ENCODE results near the gene PPP1R37. TPM values are rescaled to one million over a fixed set of nuclear protein-coding genes. Genes with fewer than 3 reads are reported as not detected.
A peak's percentile ranks its signal among the peaks of the same experiment; 100 is the strongest.

Gene PPP1R37
- total RNA-seq, 2 donors from 2014 or later, result 19.4 to 21.4 TPM

GRCh38 chr19:45159210-45159970, 66.4 kb downstream of the PPP1R37 start:
- intact Hi-C loops (cut with DNase I), result no loop called here
- ATAC-seq (no peak), DNase-seq (no peak)

GRCh38 chr19:45159971-45160324, 67.0 kb downstream of the PPP1R37 start:
- ATAC-seq (no peak), DNase-seq (no peak)
- intact Hi-C loops (cut with DNase I), result no loop called here

- intact Hi-C loops (cut with DNase I), result no loop called here
- DNase-seq (no peak), ATAC-seq (no peak)
Measured at GRCh38 chr19:45160870-45161737, 68.1 kb downstream of the PPP1R37 start, which contains the start of gene NKPD1. TSS of gene NKPD1 (minus strand) at chr19:45160982. CDS start at chr19:45160150, 832 bp downstream.

- intact Hi-C loops (cut with DNase I), result no loop called here
- no peak for DNase-seq
- peak in 1 of 2 donors; percentile 23 for ATAC-seq
Measured at GRCh38 chr19:45161738-45162607, 69.0 kb downstream of the PPP1R37 start.

GRCh38 chr19:45162608-45163143, 69.7 kb downstream of the PPP1R37 start:
- intact Hi-C loops (cut with DNase I), result no loop called here
- no peak for ATAC-seq
- DNase-seq, result no peak

GRCh38 chr19:45163156-45163555, 70.2 kb downstream of the PPP1R37 start:
- intact Hi-C loops (cut with DNase I), result no loop called here
- ATAC-seq (no peak), DNase-seq (no peak)

- ATAC-seq (no peak), DNase-seq (no peak)
- intact Hi-C loops (cut with DNase I), result no loop called here
Measured at GRCh38 chr19:45163751-45164460, 70.9 kb downstream of the PPP1R37 start.

GRCh38 chr19:45164577-45165335, 71.8 kb downstream of the PPP1R37 start:
- ATAC-seq (peak; percentile 69 to 87), DNase-seq (peak; percentile 78)
- intact Hi-C loops (cut with DNase I), result no loop called here

- intact Hi-C loops (cut with DNase I), result no loop called here
- no peak for ATAC-seq
Measured at GRCh38 chr19:45166723-45167252, 73.8 kb downstream of the PPP1R37 start.

GRCh38 chr19:45168767-45169351, 75.9 kb downstream of the PPP1R37 start:
- ATAC-seq, result no peak
- DNase-seq, result no peak
- intact Hi-C loops (cut with DNase I), result no loop called here

More at GRCh38 chr19:45166723-45167252, 73.8 kb downstream of the PPP1R37 start:
- no peak for DNase-seq

- DNase-seq (no peak), ATAC-seq (no peak)
- intact Hi-C loops (cut with DNase I), result no loop called here
Measured at GRCh38 chr19:45169602-45170001, 76.6 kb downstream of the PPP1R37 start.

GRCh38 chr19:45170146-45171106, 77.4 kb downstream of the PPP1R37 start:
- no peak for ATAC-seq
- no peak for DNase-seq
- intact Hi-C loops (cut with DNase I), result no loop called here

- DNase-seq (peak; percentile 55), ATAC-seq (peak; percentile 51 to 52)
- intact Hi-C loops (cut with DNase I), result no loop called here
Measured at GRCh38 chr19:45171211-45171623, 78.2 kb downstream of the PPP1R37 start.

GRCh38 chr19:45172173-45172572, 79.2 kb downstream of the PPP1R37 start:
- no peak for DNase-seq
- no peak for ATAC-seq
- intact Hi-C loops (cut with DNase I), result no loop called here

GRCh38 chr19:45172611-45173208, 79.7 kb downstream of the PPP1R37 start:
- intact Hi-C loops (cut with DNase I), result no loop called here
- DNase-seq (no peak), ATAC-seq (no peak)

- DNase-seq, result no peak
- intact Hi-C loops (cut with DNase I), result no loop called here
- no peak for ATAC-seq
Measured at GRCh38 chr19:45173816-45174215, 80.8 kb downstream of the PPP1R37 start.
